K562 (cell line): ENCODE data around the gene HECW1. TPM values are rescaled to one million over a fixed set of nuclear protein-coding genes. Genes with fewer than 3 reads are reported as not detected.

Experiments used
- ATAC-seq: fragments of 200-7000 bp; cut with Tn5 transposase; 3 replicates; pipeline ENCODE4 v1.9.1; 2020; ENCODE audit warnings: moderate library complexity
- BruUV-seq: library from RNA; stranded (reverse); fragments of 400-500 nt; replicated peaks from 2 replicates; lab custom pipeline; 2021; lab: Mats Ljungman, UMichigan
- CTCF ChIA-PET: fragments of 300-600 bp; formaldehyde crosslinking; extraction: SDS; loops from one replicate; lab custom pipeline; 2021; ENCODE audit warnings: low intra/inter-chr PET ratio; lab: Yijun Ruan, JAX
- POLR2A ChIA-PET: fragments of 300-600, 350-650 bp; sonication (Branson Sonifier 250); formaldehyde crosslinking; extraction: SDS; loops from one replicate; lab custom pipeline; 2021; ENCODE audit warnings: antibody characterized with exemption, inconsistent platforms; lab: Yijun Ruan, JAX
- DNase-seq, 4 experiments: peaks; one replicate each; pipeline versions ENCODE4 v3.0.0 to v3.0.0-alpha.2; 2011 to 2018; ENCODE audit warnings: low spot score in 3 of 4, mixed read lengths in 3 of 4; ENCODE audit errors: extremely low read depth in 1 of 4
- FAIRE-seq: peaks from 2 replicates; lab custom pipeline; 2011; peaks lifted over from hg19 to GRCh38; lab: Jason Lieb, UNC
- H2AFZ ChIP-seq: 2 replicates; pipeline ENCODE4 v1.6.0; 2011; ENCODE audit warnings: low read depth, low read length, control low read depth, inconsistent platforms
- H3K27ac ChIP-seq: fragments of 200-600 bp; 3 replicates; pipeline ENCODE4 v1.8.0; 2011; ENCODE audit warnings: low read depth, mild to moderate bottlenecking, control low read depth, inconsistent platforms, low read length, moderate library complexity, mixed read lengths; ENCODE audit errors: extremely low read depth
- H3K27me3 ChIP-seq, 2 experiments: fragments of 300-600 bp in 1 of 2; 2 replicates in 1 of 2; 3 replicates in 1 of 2; pipeline versions ENCODE4 v1.6.0 to v1.8.0; 2011; ENCODE audit warnings: inconsistent platforms in 2 of 2, low read length in 2 of 2, mild to moderate bottlenecking in 1 of 2, mixed read lengths in 1 of 2, moderate library complexity in 1 of 2; ENCODE audit not compliant: control insufficient read depth in 2 of 2, insufficient read depth in 2 of 2
- H3K36me3 ChIP-seq: fragments of 300-600 bp; 3 replicates; pipeline ENCODE4 v1.8.0; 2011; ENCODE audit warnings: mild to moderate bottlenecking, low read length, inconsistent platforms; ENCODE audit not compliant: control insufficient read depth, insufficient read depth
- H3K4me1 ChIP-seq, 2 experiments: fragments of 200-600 bp in 1 of 2; replicated peaks in 1 of 2; 2 replicates in 1 of 2; 3 replicates in 1 of 2; pipeline versions ENCODE4 v1.5.1 to v1.8.0; 2011; ENCODE audit warnings: inconsistent platforms in 2 of 2, low read length in 2 of 2, mild to moderate bottlenecking in 1 of 2, mixed read lengths in 1 of 2, moderate library complexity in 1 of 2; ENCODE audit not compliant: control insufficient read depth in 2 of 2, insufficient read depth in 2 of 2
- H3K4me2 ChIP-seq: 2 replicates; pipeline ENCODE4 v1.6.1; 2011; ENCODE audit warnings: low read length, control low read depth, inconsistent platforms, mixed read lengths; ENCODE audit not compliant: insufficient read depth
- H3K4me3 ChIP-seq: fragments of 200-600 bp; sonication (generic), shearing (Covaris generic); 2 replicates; pipeline ENCODE4 v1.5.1; 2016; ENCODE audit warnings: control low read depth, inconsistent platforms
- H3K79me2 ChIP-seq: fragments of 200-600 bp; 3 replicates; pipeline ENCODE4 v1.8.0; 2011; ENCODE audit warnings: low read length, inconsistent platforms; ENCODE audit not compliant: control insufficient read depth, insufficient read depth
- H3K9ac ChIP-seq, 2 experiments: 2 replicates each; pipeline versions ENCODE4 v1.6.0 to v1.6.1; 2011; ENCODE audit warnings: low read depth in 2 of 2, low read length in 2 of 2, control low read depth in 1 of 2, inconsistent platforms in 1 of 2, mild to moderate bottlenecking in 1 of 2, mixed read lengths in 1 of 2; ENCODE audit not compliant: insufficient read depth in 1 of 2
- H3K9me1 ChIP-seq: one replicate; pipeline ENCODE4 v1.6.0; 2011; ENCODE audit warnings: inconsistent platforms, mild to moderate bottlenecking, low read length, moderate library complexity; ENCODE audit not compliant: control insufficient read depth, insufficient read depth
- H3K9me3 ChIP-seq: replicated peaks from 2 replicates; pipeline ENCODE4 v1.5.1; 2011; ENCODE audit warnings: low read depth, low read length, inconsistent platforms; ENCODE audit not compliant: control insufficient read depth, insufficient read depth
- H4K20me1 ChIP-seq: replicated peaks from 2 replicates; pipeline ENCODE4 v1.6.1; 2011; ENCODE audit warnings: low read length, inconsistent platforms, mixed read lengths; ENCODE audit not compliant: control insufficient read depth, insufficient read depth
- ATF1 ChIP-seq, 2 experiments: fragments of 450-650 bp in 1 of 2; IDR thresholded peaks; 2 replicates each; pipeline ENCODE4 v1.6.1; 2016; ENCODE audit warnings: missing compliant biosample characterization in 1 of 2, missing genetic modification characterization in 1 of 2
- BACH1 ChIP-seq: fragments of 200-800 bp; sonication (Bioruptor generic); IDR thresholded peaks from 2 replicates; pipeline ENCODE4 v1.6.1; 2016; ENCODE audit warnings: missing genetic modification characterization, missing compliant biosample characterization
- C11orf30 ChIP-seq: fragments of 450-650 bp; IDR thresholded peaks from 2 replicates; pipeline ENCODE4 v1.6.1; 2016; ENCODE audit warnings: low read depth, mild to moderate bottlenecking
- EHMT2 ChIP-seq: fragments of 450-650 bp; IDR thresholded peaks from 2 replicates; pipeline ENCODE4 v1.6.1; 2018; ENCODE audit warnings: antibody characterized with exemption
- FOSL1 ChIP-seq: fragments of 200-800 bp; sonication (Bioruptor generic); conservative IDR thresholded peaks from 2 replicates; pipeline ENCODE4 v1.6.1; 2016; ENCODE audit warnings: missing genetic modification characterization, missing compliant biosample characterization
- FOXJ2 ChIP-seq: fragments of 200-800 bp; sonication (Bioruptor generic); IDR thresholded peaks from 2 replicates; pipeline ENCODE4 v1.6.1; 2016; ENCODE audit warnings: missing genetic modification characterization, missing compliant biosample characterization
- HDGF ChIP-seq: fragments of 450-650 bp; IDR thresholded peaks from 2 replicates; pipeline ENCODE4 v1.6.1; 2016
- HMGN3 ChIP-seq: IDR thresholded peaks from 2 replicates; pipeline ENCODE4 v1.6.1; 2011; ENCODE audit warnings: borderline replicate concordance, low read depth, mild to moderate bottlenecking, mixed read lengths, low read length; ENCODE audit not compliant: insufficient read length; ENCODE audit errors: extremely low read depth
- JUND ChIP-seq, 2 experiments: IDR thresholded peaks; 2 replicates in 1 of 2; 3 replicates in 1 of 2; pipeline ENCODE4 v1.6.1; 2011; ENCODE audit warnings: borderline replicate concordance in 2 of 2, low read depth in 2 of 2, low read length in 2 of 2, improper control_type of control experiment in 1 of 2, missing biosample characterization in 1 of 2, missing genetic modification characterization in 1 of 2, missing genetic modification reagents in 1 of 2
- MAFF ChIP-seq: IDR thresholded peaks from 2 replicates; pipeline ENCODE4 v1.6.1; 2012; ENCODE audit warnings: low read length, improper control_type of control experiment
- MAFK ChIP-seq: IDR thresholded peaks from 2 replicates; pipeline ENCODE4 v1.6.1; 2011; ENCODE audit warnings: low read length, improper control_type of control experiment
- MTA2 ChIP-seq: fragments of 450-650 bp; IDR thresholded peaks from 2 replicates; pipeline ENCODE4 v1.6.1; 2016; ENCODE audit warnings: low read depth
- PHB2 ChIP-seq: fragments of 450-650 bp; IDR thresholded peaks from 2 replicates; pipeline ENCODE4 v1.6.1; 2017; ENCODE audit warnings: low read depth
- RAD51 ChIP-seq: fragments of 450-650 bp; IDR thresholded peaks from 2 replicates; pipeline ENCODE4 v1.7.1; 2016; ENCODE audit warnings: low read depth, mild to moderate bottlenecking, borderline replicate concordance
- RFX7 ChIP-seq: fragments of 250-450 bp; sonication (Bioruptor Pico); IDR thresholded peaks from 2 replicates; pipeline ENCODE4 v1.5.1; 2021; ENCODE audit warnings: mild to moderate bottlenecking
- WGBS: fragments of 100-300 bp; shearing (Covaris generic); methylation state at CpG from one replicate; pipeline ENCODE4 v1.1.6; 2016; ENCODE audit warnings: low coverage, mixed read lengths; ENCODE audit not compliant: insufficient coverage; ENCODE audit errors: missing lambda C conversion rate; 5-methylcytosine and 5-hydroxymethylcytosine counted together
- in situ Hi-C: fragments of 300-500 bp; cut with MboI; formaldehyde crosslinking; loops from 4 replicates; pipeline ENCODE4 v1.15.0; 2018; ENCODE audit warnings: inconsistent platforms, mixed read lengths
- intact Hi-C: fragments of 100-400 bp; cut with micrococcal nuclease; formaldehyde crosslinking; loops from 2 replicates; pipeline ENCODE4 v1.14.2; 2022
- polyA plus RNA-seq, 8 experiments: library from polyadenylated mRNA; depleted of rRNA in 4 of 8; stranded (reverse) in 5 of 8; unstranded in 3 of 8; fragments of >200 nt; fragmentation: Nextera tagmentation in 2 of 8; fragmentation: Illumina TruSeq in 1 of 8; extraction: Ambion mirVana in 2 of 8; extraction: Trizol in 1 of 8; gene quantifications; 2 replicates each; pipeline versions ENCODE4 v1.2.1 to v1.2.3, GENCODE V29; 2011 to 2014; ENCODE audit warnings: inconsistent platforms in 1 of 8, missing spikeins in 1 of 8
- total RNA-seq, 7 experiments: library from RNA; depleted of rRNA in 6 of 7; stranded (reverse); fragments of >200 nt in 6 of 7; fragmentation: Illumina TruSeq in 2 of 7; extraction: Trizol in 2 of 7; gene quantifications; 2 replicates each; pipeline versions ENCODE4 v1.2.1 to v1.2.3, GENCODE V29; 2011 to 2021; ENCODE audit warnings: low replicate concordance in 1 of 7
- TF ChIP-seq, protein P1 (sequence below): fragments of 450-650 bp; IDR thresholded peaks from 2 replicates; pipeline ENCODE4 v1.7.0; 2016; ENCODE audit warnings: borderline replicate concordance
- TF ChIP-seq, protein P2 (sequence below), 2 experiments: fragments of 450-650 bp in 1 of 2; sonication (generic) in 1 of 2; formaldehyde crosslinking in 1 of 2; IDR thresholded peaks in 1 of 2; conservative IDR thresholded peaks in 1 of 2; 2 replicates each; pipeline versions ENCODE4 v1.6.1 to v1.8.1; 2016 to 2023; ENCODE audit warnings: mild to moderate bottlenecking in 2 of 2, moderate library complexity in 2 of 2, inconsistent platforms in 1 of 2, missing genetic modification reagents in 1 of 2

The HECW1 gene
- total and polyA plus RNA-seq, 9 of the 15 experiments (the other 6 are each of a cell fraction or from before 2014, with no cell fraction given): 0.07 to 0.31 (median 0.13) TPM; not detected in 4

DNA sequence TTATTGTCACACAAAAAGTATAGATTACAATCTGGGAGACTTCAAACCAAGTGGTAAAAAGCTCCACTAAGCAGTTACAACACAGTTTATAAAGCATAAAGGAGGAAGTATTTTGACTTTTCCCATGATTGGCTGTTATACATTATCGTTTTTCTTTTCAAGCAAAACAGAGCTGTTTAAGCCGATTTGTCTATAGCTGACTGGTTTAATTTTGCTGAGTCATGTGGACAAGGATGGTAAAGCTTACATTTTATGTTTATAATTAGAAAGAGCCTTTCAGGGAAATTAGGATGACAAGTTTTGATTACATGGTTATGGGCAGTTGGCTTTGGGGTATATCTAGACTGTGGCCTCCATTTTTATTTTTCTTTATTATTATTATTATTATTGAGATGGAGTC, 318.0 kb downstream of the HECW1 start (continued):
- no peak for TF ChIP-seq FOXJ2 (tag)
- TF ChIP-seq MAFF: peak; percentile 93
- TF ChIP-seq HDGF: no peak
- no peak for TF ChIP-seq ATF1 (CRISPR knock-in tag; IDR thresholded peaks at IDR 0.05)
- no peak for TF ChIP-seq ATF1 (tag; IDR thresholded peaks at IDR 0.05)
- TF ChIP-seq RFX7: no peak
- TF ChIP-seq, protein P1, sequence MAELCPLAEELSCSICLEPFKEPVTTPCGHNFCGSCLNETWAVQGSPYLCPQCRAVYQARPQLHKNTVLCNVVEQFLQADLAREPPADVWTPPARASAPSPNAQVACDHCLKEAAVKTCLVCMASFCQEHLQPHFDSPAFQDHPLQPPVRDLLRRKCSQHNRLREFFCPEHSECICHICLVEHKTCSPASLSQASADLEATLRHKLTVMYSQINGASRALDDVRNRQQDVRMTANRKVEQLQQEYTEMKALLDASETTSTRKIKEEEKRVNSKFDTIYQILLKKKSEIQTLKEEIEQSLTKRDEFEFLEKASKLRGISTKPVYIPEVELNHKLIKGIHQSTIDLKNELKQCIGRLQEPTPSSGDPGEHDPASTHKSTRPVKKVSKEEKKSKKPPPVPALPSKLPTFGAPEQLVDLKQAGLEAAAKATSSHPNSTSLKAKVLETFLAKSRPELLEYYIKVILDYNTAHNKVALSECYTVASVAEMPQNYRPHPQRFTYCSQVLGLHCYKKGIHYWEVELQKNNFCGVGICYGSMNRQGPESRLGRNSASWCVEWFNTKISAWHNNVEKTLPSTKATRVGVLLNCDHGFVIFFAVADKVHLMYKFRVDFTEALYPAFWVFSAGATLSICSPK: no peak
- TF ChIP-seq RAD51: no peak
- peak; percentile 61; the same call in 1 of the 2 replicates for TF ChIP-seq BACH1 (tag)
- TF ChIP-seq C11orf30: peak; percentile 86
- TF ChIP-seq MAFK: peak; percentile 85; the same call in 1 of the 2 replicates

DNA sequence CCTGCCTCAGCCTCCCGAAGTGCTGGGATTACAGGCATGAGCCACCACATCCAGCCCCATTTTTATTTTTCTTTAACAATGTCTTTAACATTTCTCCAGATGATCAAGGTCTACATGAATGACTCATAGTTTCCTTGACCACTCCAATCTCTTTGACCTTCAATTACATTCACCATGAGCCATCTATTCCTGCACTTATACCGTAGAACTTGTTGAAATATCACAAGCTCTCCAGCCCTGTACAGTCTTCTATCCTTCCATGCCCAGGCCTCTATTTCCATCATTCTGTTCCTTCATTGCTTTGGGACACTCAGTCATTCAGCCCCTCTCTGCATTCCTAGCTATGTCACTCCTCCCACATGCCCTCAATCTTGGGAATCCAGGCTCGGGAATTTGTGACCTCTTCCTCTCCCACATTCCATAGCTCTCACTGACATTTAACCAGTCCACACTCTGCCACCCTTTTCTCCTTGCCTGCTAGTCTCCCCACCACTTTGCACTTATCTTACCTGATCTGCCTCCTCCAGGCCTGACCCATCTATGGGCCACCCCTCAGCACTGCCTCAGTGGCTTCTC, 318.7 kb downstream of the HECW1 start:
- H3K27me3 ChIP-seq: peaks cover 4% of the 10 kb centered on the region in 2 experiments; a peak in 2 of 5 replicates
- in situ Hi-C loops: no loop called here
- CTCF ChIA-PET: no interaction called here
- intact Hi-C loops: loop anchor here (10.0 kb wide), 3 partner anchors 136 to 1486 kb away; no protein-coding TSS in a partner anchor
- TF ChIP-seq EHMT2 (0 out of 2 replicates have a peak, but pooled peaks have one; percentile 46), MTA2 (no peak), PHB2 (no peak), FOSL1 (tag) (0 out of 2 replicates have a peak, but pooled peaks have one; percentile 35), HMGN3 (no peak), JUND (IDR thresholded peaks at IDR 0.05; ENCODE audit: borderline replicate concordance, low read depth, low read length) (peak; percentile 20; the same call in 1 of the 2 replicates), JUND (tag; IDR thresholded peaks at IDR 0.05; ENCODE audit: borderline replicate concordance, low read depth, low read length) (peak; percentile 69; the same call in 2 of the 3 replicates)
- TF ChIP-seq, protein P2, sequence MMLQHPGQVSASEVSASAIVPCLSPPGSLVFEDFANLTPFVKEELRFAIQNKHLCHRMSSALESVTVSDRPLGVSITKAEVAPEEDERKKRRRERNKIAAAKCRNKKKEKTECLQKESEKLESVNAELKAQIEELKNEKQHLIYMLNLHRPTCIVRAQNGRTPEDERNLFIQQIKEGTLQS (IDR thresholded peaks at IDR 0.05): peak; percentile 57
- TF ChIP-seq, protein P2 (CRISPR knock-in tag; conservative IDR thresholded peaks at IDR 0.05): no peak
- no peak overlapping the region for H2AFZ ChIP-seq
- no TSS peak for BruUV-seq
- whole genome bisulfite sequencing: 8% methylated on average over 3 of the region's 3 CpGs
- no peak overlapping the region for H3K9ac ChIP-seq
- POLR2A ChIA-PET: interaction anchor here (0.6 to 0.8 kb wide), 2 partner anchors 9 to 15 kb away, joined by 3 to 4 read pairs; no protein-coding TSS in a partner anchor
- H3K9me1 ChIP-seq: no peaks in the 10 kb centered on the region
- no peak overlapping the region for H3K27ac ChIP-seq
- H3K4me2 ChIP-seq: no peak overlapping the region
- no peaks in the 10 kb centered on the region for H4K20me1 ChIP-seq
- ATAC-seq: no peak
- H3K9me3 ChIP-seq: no peaks in the 10 kb centered on the region
- H3K36me3 ChIP-seq: no peaks in the 10 kb centered on the region
- H3K4me1 ChIP-seq: no peaks in the 10 kb centered on the region
- no peak overlapping the region for H3K4me3 ChIP-seq
- no peak for DNase-seq
- no peak for FAIRE-seq
- H3K79me2 ChIP-seq: no peaks in the 10 kb centered on the region
